ENCODE data around the gene TPRG1L.

The TPRG1L gene

GRCh38 chr1:3585940-3586568 lies 38.8 kb upstream of the TPRG1L start:
- Histone ChIP-seq H3K9me3 (no peaks in the 10 kb centered on the region), H3K36me3 (no peaks in the 10 kb centered on the region), H3K27me3 (no peaks in the 10 kb centered on the region), H3K4me3 (ENCODE audit: low read depth, low read length) (no peak overlapping the region), H3K4me1 (no peaks in the 10 kb centered on the region; the same call in 1 of the 2 replicates)
- no peak for TF ChIP-seq CTCF (IDR thresholded peaks at IDR 0.05; ENCODE audit: low read depth, low read length)
- DNase-seq, result no peak

- TF ChIP-seq CTCF (IDR thresholded peaks at IDR 0.05; ENCODE audit: low read depth, low read length), result no peak
- DNase-seq, result no peak
- H3K4me3 ChIP-seq (ENCODE audit: low read depth, low read length), result no peak overlapping the region
- H3K27me3 ChIP-seq, result no peaks in the 10 kb centered on the region
- no peaks in the 10 kb centered on the region for H3K9me3 ChIP-seq
- no peaks in the 10 kb centered on the region; the same call in 1 of the 2 replicates for H3K4me1 ChIP-seq
- no peaks in the 10 kb centered on the region for H3K36me3 ChIP-seq
Observed at GRCh38 chr1:3586986-3587759, 37.6 kb upstream of the TPRG1L start.

- H3K27me3 ChIP-seq, result no peaks in the 10 kb centered on the region
- no peaks in the 10 kb centered on the region for H3K36me3 ChIP-seq
- TF ChIP-seq CTCF (IDR thresholded peaks at IDR 0.05; ENCODE audit: low read depth, low read length), result no peak
- H3K9me3 ChIP-seq, result no peaks in the 10 kb centered on the region
- H3K4me3 ChIP-seq (ENCODE audit: low read depth, low read length), result no peak overlapping the region
- H3K4me1 ChIP-seq, result no peaks in the 10 kb centered on the region; the same call in 1 of the 2 replicates
- no peak for DNase-seq
Observed at GRCh38 chr1:3588395-3588794, 36.4 kb upstream of the TPRG1L start.

GRCh38 chr1:3590139-3590763 lies 34.6 kb upstream of the TPRG1L start:
- Histone ChIP-seq H3K27me3 (no peaks in the 10 kb centered on the region), H3K9me3 (no peaks in the 10 kb centered on the region), H3K4me1 (no peaks in the 10 kb centered on the region; the same call in 1 of the 2 replicates), H3K4me3 (ENCODE audit: low read depth, low read length) (no peak overlapping the region; the same call in 1 of the 2 replicates), H3K36me3 (no peaks in the 10 kb centered on the region)
- no peak for DNase-seq
- no peak for TF ChIP-seq CTCF (IDR thresholded peaks at IDR 0.05; ENCODE audit: low read depth, low read length)

GRCh38 chr1:3590951-3591865 lies 33.6 kb upstream of the TPRG1L start:
- Histone ChIP-seq H3K9me3 (no peaks in the 10 kb centered on the region), H3K4me1 (no peaks in the 10 kb centered on the region; the same call in 1 of the 2 replicates), H3K4me3 (ENCODE audit: low read depth, low read length) (no peak overlapping the region), H3K27me3 (no peaks in the 10 kb centered on the region), H3K36me3 (no peaks in the 10 kb centered on the region)
- DNase-seq, result no peak
- TF ChIP-seq CTCF (IDR thresholded peaks at IDR 0.05; ENCODE audit: low read depth, low read length), result no peak
